Activated B cell treated with CpG ODN at 0.5 μM for 24 hours (primary cell): Measurements from ENCODE around the gene PTPN20. TPM values are rescaled to one million over a fixed set of nuclear protein-coding genes. Genes with fewer than 3 reads are reported as not detected.

Experiments
- ATAC-seq: fragments of 200-7000 bp; cut with Tn5 transposase; one replicate; pipeline ENCODE4 v1.10.0; 2021; ENCODE audit warnings: low read depth, mild to moderate bottlenecking, moderate library complexity
- CTCF ChIA-PET: fragments of 350-600 bp; sonication (Branson Sonifier 250); formaldehyde crosslinking; loops from one replicate; lab custom pipeline; 2021; ENCODE audit warnings: antibody characterized with exemption; lab: Charles Lee
- POLR2A ChIA-PET: fragments of 350-600 bp; sonication (Branson Sonifier 250); formaldehyde crosslinking; loops from one replicate; lab custom pipeline; 2021; ENCODE audit warnings: antibody characterized with exemption; lab: Charles Lee
- DNase-seq: peaks from one replicate; pipeline ENCODE4 v3.0.0; 2022
- H3K27ac Mint-ChIP-seq: one replicate; pipeline ENCODE4 v1.8.0; 2020; ENCODE audit warnings: mixed read lengths
- H3K27me3 Mint-ChIP-seq: one replicate; pipeline ENCODE4 v1.8.0; 2021; ENCODE audit warnings: mixed read lengths
- H3K36me3 Mint-ChIP-seq: one replicate; pipeline ENCODE4 v1.8.0; 2021; ENCODE audit warnings: low read depth, mixed read lengths
- H3K4me1 Mint-ChIP-seq: one replicate; pipeline ENCODE4 v1.8.0; 2021; ENCODE audit warnings: mixed read lengths
- H3K4me3 Mint-ChIP-seq: one replicate; pipeline ENCODE4 v1.8.0; 2020; ENCODE audit warnings: mild to moderate bottlenecking, mixed read lengths
- H3K9me3 Mint-ChIP-seq: one replicate; pipeline ENCODE4 v1.8.0; 2020; ENCODE audit warnings: mixed read lengths
- intact Hi-C: fragments of 100-400 bp; cut with micrococcal nuclease; formaldehyde crosslinking; loops from one replicate; pipeline ENCODE4 v1.15.1; 2024
- total RNA-seq: library from RNA; stranded (reverse); gene quantifications from 2 replicates; pipeline ENCODE4 v1.2.3, GENCODE V29; 2022
- TF ChIP-seq, protein P1 (sequence below): fragments of 200-600 bp; IDR thresholded peaks from one replicate; pipeline ENCODE4 v1.8.0; 2022; ENCODE audit warnings: antibody characterized with exemption, mild to moderate bottlenecking

Gene PTPN20
- total RNA-seq, 1 donor from 2014 or later = 2.1 TPM

DNA sequence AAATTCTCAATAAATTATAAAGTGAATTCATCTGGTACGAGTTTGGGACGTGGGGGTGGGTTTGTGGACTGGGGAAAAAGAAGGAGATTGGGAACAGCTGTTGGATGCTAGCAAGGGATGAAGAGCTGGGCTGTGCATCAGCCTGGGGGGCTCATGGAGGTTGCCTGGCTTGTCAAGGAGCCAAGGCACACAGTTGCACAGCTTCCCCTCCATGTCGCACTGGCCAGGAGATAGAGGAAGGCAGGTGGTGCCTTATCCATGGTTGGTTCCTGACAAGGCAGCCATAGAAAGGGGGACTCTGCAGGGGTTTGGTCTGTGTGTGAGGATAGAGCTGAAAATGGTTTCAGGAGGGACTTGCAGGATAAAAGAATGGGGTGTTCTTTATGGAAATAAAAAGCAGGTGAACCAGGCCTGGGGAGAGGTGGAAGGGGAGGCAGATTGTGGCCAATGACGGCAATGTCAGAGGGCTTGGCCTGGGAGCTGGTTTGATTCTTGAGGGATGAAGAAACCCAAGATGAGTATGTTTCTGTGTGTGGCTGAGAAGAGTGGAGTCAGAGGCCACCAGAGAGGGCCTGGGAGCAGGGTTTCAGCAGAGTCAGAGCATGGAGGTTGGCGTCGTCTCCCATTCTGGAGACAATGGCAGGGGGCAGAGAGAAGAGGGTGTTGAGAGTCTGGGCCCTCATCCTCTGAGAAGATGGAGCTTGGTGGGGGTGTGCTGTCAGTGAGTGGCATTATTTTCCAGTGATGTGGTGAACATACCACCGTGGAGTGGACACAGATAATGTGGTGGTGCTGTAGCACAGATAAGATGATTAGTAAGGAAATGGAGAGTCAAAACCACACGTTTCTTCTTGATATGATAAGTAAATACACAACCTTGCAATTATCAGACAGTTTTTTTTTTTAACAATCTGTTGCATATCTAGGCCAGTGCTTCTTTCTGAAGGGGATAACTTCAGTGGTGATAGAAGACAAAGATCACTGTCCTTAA is 108.2 kb downstream of the PTPN20 start:
- Mint-ChIP-seq H3K36me3 (no peaks in the 10 kb centered on the region), H3K9me3 (no peaks in the 10 kb centered on the region), H3K4me1 (no peaks in the 10 kb centered on the region), H3K4me3 (no peak overlapping the region), H3K27me3 (no peaks in the 10 kb centered on the region), H3K27ac (no peak overlapping the region)
- ATAC-seq = no peak
- ChIA-PET CTCF (no interaction called here), POLR2A (no interaction called here)
- intact Hi-C loops = no loop called here
- TF ChIP-seq, protein P1, sequence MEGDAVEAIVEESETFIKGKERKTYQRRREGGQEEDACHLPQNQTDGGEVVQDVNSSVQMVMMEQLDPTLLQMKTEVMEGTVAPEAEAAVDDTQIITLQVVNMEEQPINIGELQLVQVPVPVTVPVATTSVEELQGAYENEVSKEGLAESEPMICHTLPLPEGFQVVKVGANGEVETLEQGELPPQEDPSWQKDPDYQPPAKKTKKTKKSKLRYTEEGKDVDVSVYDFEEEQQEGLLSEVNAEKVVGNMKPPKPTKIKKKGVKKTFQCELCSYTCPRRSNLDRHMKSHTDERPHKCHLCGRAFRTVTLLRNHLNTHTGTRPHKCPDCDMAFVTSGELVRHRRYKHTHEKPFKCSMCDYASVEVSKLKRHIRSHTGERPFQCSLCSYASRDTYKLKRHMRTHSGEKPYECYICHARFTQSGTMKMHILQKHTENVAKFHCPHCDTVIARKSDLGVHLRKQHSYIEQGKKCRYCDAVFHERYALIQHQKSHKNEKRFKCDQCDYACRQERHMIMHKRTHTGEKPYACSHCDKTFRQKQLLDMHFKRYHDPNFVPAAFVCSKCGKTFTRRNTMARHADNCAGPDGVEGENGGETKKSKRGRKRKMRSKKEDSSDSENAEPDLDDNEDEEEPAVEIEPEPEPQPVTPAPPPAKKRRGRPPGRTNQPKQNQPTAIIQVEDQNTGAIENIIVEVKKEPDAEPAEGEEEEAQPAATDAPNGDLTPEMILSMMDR = no peak
- DNase-seq = no peak

DNA sequence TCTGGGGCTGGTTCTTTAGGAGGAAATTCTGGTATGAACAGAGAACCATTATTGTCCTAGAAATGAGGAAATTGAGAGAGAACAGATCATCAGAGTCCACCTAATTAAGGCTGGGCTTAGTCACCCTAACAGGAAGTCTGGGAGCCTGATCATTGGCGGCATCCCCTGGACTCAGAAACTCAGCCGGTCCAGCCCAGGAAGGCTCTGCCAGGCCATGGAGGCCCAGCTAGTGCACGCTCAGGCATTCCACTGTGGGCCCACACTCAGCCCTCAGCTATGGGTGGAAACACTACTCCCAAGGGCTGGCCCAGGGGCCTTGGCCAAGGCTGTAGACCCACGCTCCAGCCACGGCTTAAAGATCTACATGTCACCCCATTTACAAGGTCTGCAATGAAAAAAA is 109.2 kb downstream of the PTPN20 start:
- no peak overlapping the region for H3K27ac Mint-ChIP-seq
- DNase-seq = peak; percentile 9
- no peak for ATAC-seq
- TF ChIP-seq, protein P1 = no peak
- H3K27me3 Mint-ChIP-seq = no peaks in the 10 kb centered on the region
- no peaks in the 10 kb centered on the region for H3K36me3 Mint-ChIP-seq
- intact Hi-C loops = no loop called here
- CTCF ChIA-PET = no interaction called here
- H3K9me3 Mint-ChIP-seq = no peaks in the 10 kb centered on the region
- no peak overlapping the region for H3K4me3 Mint-ChIP-seq
- no peaks in the 10 kb centered on the region for H3K4me1 Mint-ChIP-seq
- POLR2A ChIA-PET = no interaction called here

DNA sequence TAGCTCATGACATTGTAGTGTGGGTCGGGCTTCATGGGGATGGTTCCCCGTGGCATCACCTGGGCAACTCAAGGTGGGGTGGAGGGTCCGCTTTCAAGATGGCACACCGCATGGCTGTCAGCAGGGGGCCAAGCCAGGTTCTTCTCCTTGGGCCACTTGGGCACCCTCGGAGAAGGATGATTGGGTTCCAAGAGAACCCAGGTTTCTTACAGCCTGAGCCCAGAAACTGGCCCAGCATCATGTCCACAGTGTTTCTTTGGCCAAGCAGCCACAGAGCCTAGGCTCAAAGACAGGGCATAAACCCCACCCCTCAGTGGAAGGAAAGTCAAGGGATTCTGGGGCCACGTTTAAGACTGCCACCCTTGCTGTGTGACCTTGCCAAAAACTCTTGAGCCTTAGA is 110.6 kb downstream of the PTPN20 start:
- intact Hi-C loops = no loop called here
- DNase-seq (no peak), ATAC-seq (no peak)
- Mint-ChIP-seq H3K9me3 (no peaks in the 10 kb centered on the region), H3K36me3 (no peaks in the 10 kb centered on the region), H3K27me3 (no peaks in the 10 kb centered on the region), H3K4me3 (no peak overlapping the region), H3K27ac (no peak overlapping the region), H3K4me1 (no peaks in the 10 kb centered on the region)
- ChIA-PET CTCF (interaction anchor here (1.5 kb wide), 1 partner anchor 26 kb away, joined by 5 read pairs; no protein-coding TSS in a partner anchor), POLR2A (no interaction called here)
- TF ChIP-seq, protein P1 = no peak

DNA sequence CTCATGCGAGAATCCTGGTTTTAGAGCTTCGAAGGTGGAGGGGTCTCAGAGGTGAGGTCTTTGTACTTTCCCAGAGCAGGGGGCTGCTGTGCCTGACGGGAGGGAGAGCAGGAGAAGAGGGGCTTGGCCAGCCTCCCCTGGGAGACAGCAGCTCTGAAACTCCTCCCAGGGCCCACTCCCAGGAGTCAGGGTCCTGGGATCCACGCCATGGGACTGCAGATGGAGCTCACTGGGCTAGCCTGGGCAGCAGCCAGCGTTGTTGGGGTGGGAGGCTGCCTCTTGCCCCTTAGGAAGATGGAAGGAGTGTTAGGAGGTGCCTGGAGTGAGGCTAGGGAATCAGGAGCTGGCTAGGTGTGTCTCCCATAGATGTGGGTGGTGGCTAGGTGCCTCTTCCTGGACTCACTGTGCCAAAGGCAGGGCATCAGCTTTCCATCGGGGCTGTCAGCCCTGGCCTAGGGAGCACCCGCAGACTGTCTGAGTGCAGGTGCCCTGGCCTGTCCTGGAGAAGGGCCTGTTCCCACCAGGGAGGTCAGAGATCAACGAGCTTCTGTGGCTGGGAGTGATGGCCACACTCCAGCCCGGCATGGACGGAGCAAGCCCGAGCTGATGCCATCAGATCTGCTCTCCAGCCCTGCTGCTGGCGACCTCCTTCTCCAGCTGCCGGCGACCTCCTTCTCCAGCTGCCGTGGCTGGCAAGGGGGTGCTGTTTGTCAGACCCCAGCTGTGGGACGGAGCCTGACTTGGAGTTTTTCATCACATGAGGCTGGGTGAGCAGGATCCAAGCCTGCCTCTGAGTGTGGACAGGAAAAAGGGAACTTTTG is 111.3 kb downstream of the PTPN20 start:
- POLR2A ChIA-PET = no interaction called here
- Mint-ChIP-seq H3K27ac (no peak overlapping the region), H3K4me3 (no peak overlapping the region), H3K9me3 (no peaks in the 10 kb centered on the region), H3K36me3 (no peaks in the 10 kb centered on the region), H3K27me3 (no peaks in the 10 kb centered on the region), H3K4me1 (no peaks in the 10 kb centered on the region)
- DNase-seq (peak; percentile 9), ATAC-seq (no peak)
- CTCF ChIA-PET = interaction anchor here (1.5 kb wide), 1 partner anchor 25 kb away, joined by 5 read pairs; no protein-coding TSS in a partner anchor
- intact Hi-C loops = no loop called here
- TF ChIP-seq, protein P1 = no peak
